Activated CD4-positive, alpha-beta memory T cell treated with anti-CD3 and anti-CD28 coated beads, Interleukin-2, amount 10 ng/mL, durations not matched to agents 7 days and 5 days (primary cell): Measurements from ENCODE around the gene CLRN3. TPM values are rescaled to one million over a fixed set of nuclear protein-coding genes. Genes with fewer than 3 reads are reported as not detected.

Source experiments
- CTCF ChIA-PET: fragments of 350-600 bp; sonication (Branson Sonifier 250); formaldehyde crosslinking; loops from one replicate; lab custom pipeline; 2021; ENCODE audit warnings: antibody characterized with exemption, inconsistent platforms; lab: Charles Lee
- POLR2A ChIA-PET: fragments of 350-600 bp; sonication (Branson Sonifier 250); formaldehyde crosslinking; loops from one replicate; lab custom pipeline; 2021; ENCODE audit warnings: antibody characterized with exemption; lab: Charles Lee
- DNase-seq: peaks from one replicate; pipeline ENCODE4 v3.0.0-alpha.2; 2020
- H3K27ac Mint-ChIP-seq: one replicate; pipeline ENCODE4 v1.8.0; 2021; ENCODE audit warnings: mild to moderate bottlenecking, mixed read lengths
- H3K27me3 Mint-ChIP-seq: one replicate; pipeline ENCODE4 v1.8.0; 2021; ENCODE audit warnings: mixed read lengths
- H3K36me3 Mint-ChIP-seq: one replicate; pipeline ENCODE4 v1.8.0; 2021; ENCODE audit warnings: low read depth, mixed read lengths
- H3K4me1 Mint-ChIP-seq: one replicate; pipeline ENCODE4 v1.8.0; 2021; ENCODE audit warnings: mixed read lengths
- H3K4me3 Mint-ChIP-seq: one replicate; pipeline ENCODE4 v1.8.0; 2021; ENCODE audit warnings: mild to moderate bottlenecking, mixed read lengths
- H3K9me3 Mint-ChIP-seq: one replicate; pipeline ENCODE4 v1.8.0; 2021; ENCODE audit warnings: mixed read lengths
- total RNA-seq, 2 experiments: library from RNA; stranded (reverse); gene quantifications; one replicate each; pipeline ENCODE4 v1.2.3, GENCODE V29; 2021

The CLRN3 gene, protein sequence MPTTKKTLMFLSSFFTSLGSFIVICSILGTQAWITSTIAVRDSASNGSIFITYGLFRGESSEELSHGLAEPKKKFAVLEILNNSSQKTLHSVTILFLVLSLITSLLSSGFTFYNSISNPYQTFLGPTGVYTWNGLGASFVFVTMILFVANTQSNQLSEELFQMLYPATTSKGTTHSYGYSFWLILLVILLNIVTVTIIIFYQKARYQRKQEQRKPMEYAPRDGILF
- not detected for total RNA-seq

DNA sequence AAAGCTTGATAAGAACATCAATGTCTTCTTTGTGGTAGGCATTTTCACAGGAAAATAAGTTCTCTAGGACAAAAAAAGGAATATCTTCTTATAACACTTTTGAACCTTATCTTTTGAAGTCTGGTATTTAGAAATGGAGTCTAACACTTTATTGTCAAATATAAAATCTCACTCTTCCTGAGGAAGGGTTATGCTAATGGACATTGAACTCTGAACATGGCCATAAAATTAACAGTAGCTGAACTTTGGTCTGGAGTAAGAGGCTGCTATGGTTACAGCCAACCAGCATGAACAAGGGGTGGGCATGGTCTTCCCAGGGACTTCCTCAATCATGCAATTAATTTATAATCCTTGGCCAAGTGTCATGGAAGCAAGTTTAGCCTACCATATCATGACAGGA is at the start of gene CLRN3:
TSS of gene CLRN3 (minus strand) at position 199 of the 400 bp plus-strand sequence. CDS start at position 42, 157 bp downstream.
- CTCF ChIA-PET, result interaction anchor here (1.6 to 2.0 kb wide), 3 partner anchors 14 to 176 kb away, joined by 4 to 7 read pairs (median 6); partner anchors contain the start of gene PTPRE
- no peak within 1 kb of the TSS for H3K27ac Mint-ChIP-seq
- peaks cover 2% of the 10 kb centered on the region for H3K9me3 Mint-ChIP-seq
- peaks cover 17% of the 10 kb centered on the region for H3K4me1 Mint-ChIP-seq
- POLR2A ChIA-PET, result no interaction called here
- H3K27me3 Mint-ChIP-seq, result peaks cover 32% of the 10 kb centered on the region
- no peak within 1 kb of the TSS for H3K4me3 Mint-ChIP-seq
- no peak for DNase-seq
- no peaks in the 10 kb centered on the region for H3K36me3 Mint-ChIP-seq

DNA sequence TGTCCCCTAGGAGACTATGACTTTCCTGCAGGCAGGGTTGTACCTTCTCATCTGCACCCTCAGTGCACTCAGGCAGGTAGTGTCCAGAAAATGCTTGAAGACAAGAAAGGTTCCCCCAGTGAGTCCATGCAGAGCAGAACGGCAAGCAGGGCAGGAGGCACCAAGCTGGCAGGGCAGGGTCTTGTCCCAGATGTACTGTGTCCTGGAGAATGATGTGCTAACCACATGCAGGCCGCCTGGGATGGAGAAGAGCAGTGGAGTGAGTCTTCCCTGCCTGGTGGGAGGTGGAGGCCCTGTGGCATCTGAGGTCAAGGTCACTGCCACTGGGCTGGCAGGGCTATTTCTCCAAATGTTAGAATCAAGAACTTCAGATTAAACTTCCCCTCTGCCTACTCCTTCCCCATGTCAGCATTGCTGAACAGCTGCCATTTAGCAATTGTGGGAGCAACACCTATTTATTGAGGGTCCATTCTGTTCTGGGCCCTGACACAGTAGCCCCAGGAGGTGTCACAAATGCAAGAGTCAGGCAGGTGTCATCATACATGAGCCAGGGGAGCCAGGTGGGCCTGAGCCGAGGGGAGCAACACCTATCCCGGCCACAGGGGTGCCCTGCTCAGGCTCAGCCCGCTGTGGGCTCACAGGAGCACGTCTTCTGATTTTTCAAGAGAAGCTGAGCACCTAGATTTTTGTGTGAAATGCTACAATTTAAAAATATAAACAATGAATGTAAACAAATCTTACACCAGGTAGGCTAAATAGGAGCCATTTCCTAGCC is 48.3 kb upstream of the CLRN3 start:
- POLR2A ChIA-PET, result no interaction called here
- H3K27me3 Mint-ChIP-seq, result peaks cover 19% of the 10 kb centered on the region
- no peak overlapping the region for H3K4me3 Mint-ChIP-seq
- no peaks in the 10 kb centered on the region for H3K36me3 Mint-ChIP-seq
- H3K4me1 Mint-ChIP-seq, result peaks cover 10% of the 10 kb centered on the region
- CTCF ChIA-PET, result interaction anchor here (1.4 kb wide), 1 partner anchor 34 kb away, joined by 4 read pairs; the partner anchor contains the start of gene PTPRE
- no peak overlapping the region for H3K27ac Mint-ChIP-seq
- no peaks in the 10 kb centered on the region for H3K9me3 Mint-ChIP-seq
- DNase-seq, result no peak

DNA sequence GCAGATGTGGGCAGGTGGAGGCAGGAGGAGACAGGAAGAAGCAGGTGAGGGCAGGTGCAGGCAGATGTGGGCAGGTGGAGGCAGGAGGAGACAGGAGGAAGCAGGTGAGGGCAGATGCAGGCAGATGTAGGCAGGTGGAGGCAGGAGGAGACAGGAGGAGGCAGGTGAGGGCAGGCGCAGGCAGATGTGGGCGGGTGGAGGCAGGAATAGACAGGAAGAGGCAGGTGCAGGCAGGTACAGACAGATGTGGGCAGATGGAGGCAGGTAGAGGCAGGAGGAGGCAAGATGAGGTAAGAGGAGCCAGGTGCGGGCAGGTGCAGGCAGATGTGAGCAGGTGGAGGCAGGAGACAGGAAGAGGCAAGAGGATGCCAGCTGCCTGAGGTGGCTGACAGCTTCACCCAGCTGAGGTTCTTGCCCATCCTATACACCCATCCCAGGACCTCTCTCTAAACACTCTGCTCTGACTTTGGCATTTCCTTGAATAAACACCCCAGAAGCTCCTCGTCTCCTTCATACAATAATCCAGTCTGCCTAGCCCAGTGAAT is 47.1 kb upstream of the CLRN3 start:
- H3K4me3 Mint-ChIP-seq, result no peak overlapping the region
- ChIA-PET POLR2A (no interaction called here), CTCF (no interaction called here)
- H3K27ac Mint-ChIP-seq, result no peak overlapping the region
- no peaks in the 10 kb centered on the region for H3K36me3 Mint-ChIP-seq
- no peaks in the 10 kb centered on the region for H3K4me1 Mint-ChIP-seq
- H3K9me3 Mint-ChIP-seq, result no peaks in the 10 kb centered on the region
- H3K27me3 Mint-ChIP-seq, result peaks cover 19% of the 10 kb centered on the region
- no peak for DNase-seq

DNA sequence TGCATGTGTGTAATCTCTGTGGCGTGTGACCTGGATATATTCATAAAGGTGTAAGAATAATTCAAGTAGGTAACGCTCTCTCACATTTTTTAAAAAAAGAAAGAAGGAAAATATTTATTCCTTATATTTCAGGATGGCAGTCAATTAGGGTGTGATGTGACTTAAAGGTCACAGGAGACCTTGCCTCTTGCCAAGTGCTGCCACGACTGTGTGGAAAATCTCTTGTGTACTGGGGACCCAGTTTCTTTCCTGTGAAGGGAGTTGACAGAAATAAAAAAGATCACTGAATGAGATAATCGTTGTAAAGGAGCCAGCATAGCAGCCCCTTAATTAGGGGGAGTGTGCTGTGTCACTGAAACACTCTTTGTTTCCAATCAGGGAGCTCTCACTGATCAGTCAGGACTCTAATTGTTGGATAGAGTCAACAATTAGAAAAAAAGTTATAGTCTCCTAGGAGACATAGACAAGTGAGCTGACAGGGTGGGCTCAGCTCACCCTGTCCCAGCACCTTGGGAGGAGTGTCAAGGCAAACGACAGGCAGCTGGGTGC is 45.2 kb upstream of the CLRN3 start:
- peaks cover 18% of the 10 kb centered on the region for H3K27me3 Mint-ChIP-seq
- DNase-seq, result no peak
- H3K4me3 Mint-ChIP-seq, result no peak overlapping the region
- POLR2A ChIA-PET, result no interaction called here
- CTCF ChIA-PET, result interaction anchor here (1.4 to 1.7 kb wide), 2 partner anchors 31 to 73 kb away, joined by 3 to 5 read pairs; partner anchors contain the start of gene PTPRE
- no peak overlapping the region for H3K27ac Mint-ChIP-seq
- H3K36me3 Mint-ChIP-seq, result no peaks in the 10 kb centered on the region
- H3K4me1 Mint-ChIP-seq, result no peaks in the 10 kb centered on the region
- H3K9me3 Mint-ChIP-seq, result no peaks in the 10 kb centered on the region

DNA sequence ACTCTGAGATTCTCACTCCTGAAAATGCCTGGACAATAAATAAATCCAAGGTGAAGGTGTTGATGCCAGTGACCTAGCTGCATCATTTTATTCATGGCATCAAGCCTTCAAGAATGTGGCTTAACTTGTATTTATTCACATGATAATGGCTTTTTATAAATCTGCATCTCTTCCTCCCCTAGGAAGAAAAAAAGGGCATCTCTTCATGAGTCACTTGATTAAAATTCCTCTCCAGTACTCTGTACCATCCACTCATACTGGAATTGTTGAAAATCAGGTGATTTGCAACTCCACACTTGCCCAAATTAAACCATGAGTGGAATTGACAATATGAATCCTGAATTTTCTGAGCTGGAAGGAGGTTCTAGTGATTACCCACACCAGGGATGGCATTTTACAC is 44.3 kb upstream of the CLRN3 start:
- Mint-ChIP-seq H3K27ac (no peak overlapping the region), H3K4me3 (no peak overlapping the region), H3K9me3 (no peaks in the 10 kb centered on the region), H3K27me3 (peaks cover 12% of the 10 kb centered on the region), H3K4me1 (no peaks in the 10 kb centered on the region), H3K36me3 (no peaks in the 10 kb centered on the region)
- DNase-seq, result no peak
- CTCF ChIA-PET, result interaction anchor here (1.7 kb wide), 1 partner anchor 74 kb away, joined by 5 read pairs; no protein-coding TSS in a partner anchor
- POLR2A ChIA-PET, result no interaction called here

DNA sequence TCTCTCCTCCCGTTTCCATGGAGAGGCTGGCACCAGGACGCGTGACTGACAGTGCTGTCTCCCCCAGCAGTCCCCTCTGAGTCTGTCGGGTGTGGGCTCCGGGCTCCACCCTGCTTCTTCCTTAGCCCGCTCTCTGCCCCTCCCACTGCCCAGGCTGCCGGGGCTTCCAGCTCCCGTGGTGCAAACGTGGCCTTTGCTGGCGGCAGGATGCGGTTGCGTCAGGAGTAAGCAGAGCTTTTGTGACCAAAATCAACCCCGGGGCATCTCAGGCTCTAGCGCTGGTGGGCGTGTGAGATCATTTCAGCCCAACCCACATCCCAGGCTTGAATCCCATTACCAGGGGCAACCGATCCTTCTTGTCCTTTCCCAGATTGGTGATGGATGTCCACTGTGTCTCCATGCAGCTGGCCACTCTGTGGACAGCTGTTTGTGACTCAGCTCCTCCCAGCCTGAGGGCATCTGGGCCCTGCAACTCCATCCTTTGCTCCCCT is 42.4 kb upstream of the CLRN3 start:
- Mint-ChIP-seq H3K27me3 (peaks cover 8% of the 10 kb centered on the region), H3K27ac (no peak overlapping the region), H3K9me3 (no peaks in the 10 kb centered on the region), H3K36me3 (no peaks in the 10 kb centered on the region), H3K4me3 (no peak overlapping the region), H3K4me1 (no peaks in the 10 kb centered on the region)
- POLR2A ChIA-PET, result no interaction called here
- DNase-seq, result no peak
- CTCF ChIA-PET, result interaction anchor here (1.4 kb wide), 1 partner anchor 74 kb away, joined by 3 read pairs; no protein-coding TSS in a partner anchor

DNA sequence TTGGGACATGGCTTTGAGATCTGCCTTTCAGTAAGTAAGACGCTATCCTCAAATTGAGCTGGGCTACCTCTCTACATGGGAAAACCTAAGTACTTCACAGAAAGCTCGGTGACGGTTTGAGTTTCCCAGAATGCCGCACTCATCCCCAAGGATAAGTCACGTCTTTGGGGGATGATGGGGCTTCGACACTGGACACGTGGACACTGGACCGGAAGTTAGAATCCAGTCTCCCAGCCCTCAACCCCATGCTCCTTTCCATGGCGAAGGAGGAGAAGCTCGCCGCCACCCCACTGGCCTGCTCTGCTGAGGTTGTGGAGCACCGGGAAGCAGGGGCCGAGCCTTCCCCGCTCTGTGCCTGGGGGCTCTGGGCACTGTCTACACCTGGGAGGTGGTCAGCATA is 41.6 kb upstream of the CLRN3 start:
- no peaks in the 10 kb centered on the region for H3K9me3 Mint-ChIP-seq
- no peak overlapping the region for H3K27ac Mint-ChIP-seq
- no peaks in the 10 kb centered on the region for H3K36me3 Mint-ChIP-seq
- peaks cover 4% of the 10 kb centered on the region for H3K27me3 Mint-ChIP-seq
- ChIA-PET CTCF (no interaction called here), POLR2A (no interaction called here)
- no peak for DNase-seq
- H3K4me3 Mint-ChIP-seq, result no peak overlapping the region
- no peaks in the 10 kb centered on the region for H3K4me1 Mint-ChIP-seq

DNA sequence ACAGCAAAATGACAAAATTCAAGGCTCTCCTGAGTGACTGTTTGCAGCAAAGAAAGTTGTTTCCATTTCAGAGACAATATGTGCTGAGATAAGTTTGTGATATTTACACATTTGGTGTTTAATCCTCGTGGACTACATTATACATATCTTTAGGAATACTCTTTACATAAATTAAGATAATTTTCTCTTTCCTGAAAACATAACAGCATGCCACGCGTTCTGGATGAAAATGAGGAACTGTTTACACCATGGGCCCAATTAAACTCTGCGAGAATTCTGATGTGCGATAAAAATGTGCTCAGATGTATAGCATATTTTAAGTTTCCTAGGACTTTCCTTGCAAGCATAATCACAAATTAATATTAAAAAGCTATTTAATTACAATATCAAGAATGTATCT is 40.5 kb upstream of the CLRN3 start:
- Mint-ChIP-seq H3K27me3 (peaks cover 3% of the 10 kb centered on the region), H3K27ac (no peak overlapping the region), H3K4me1 (no peaks in the 10 kb centered on the region), H3K9me3 (no peaks in the 10 kb centered on the region), H3K4me3 (no peak overlapping the region), H3K36me3 (no peaks in the 10 kb centered on the region)
- CTCF ChIA-PET, result no interaction called here
- POLR2A ChIA-PET, result no interaction called here
- no peak for DNase-seq

DNA sequence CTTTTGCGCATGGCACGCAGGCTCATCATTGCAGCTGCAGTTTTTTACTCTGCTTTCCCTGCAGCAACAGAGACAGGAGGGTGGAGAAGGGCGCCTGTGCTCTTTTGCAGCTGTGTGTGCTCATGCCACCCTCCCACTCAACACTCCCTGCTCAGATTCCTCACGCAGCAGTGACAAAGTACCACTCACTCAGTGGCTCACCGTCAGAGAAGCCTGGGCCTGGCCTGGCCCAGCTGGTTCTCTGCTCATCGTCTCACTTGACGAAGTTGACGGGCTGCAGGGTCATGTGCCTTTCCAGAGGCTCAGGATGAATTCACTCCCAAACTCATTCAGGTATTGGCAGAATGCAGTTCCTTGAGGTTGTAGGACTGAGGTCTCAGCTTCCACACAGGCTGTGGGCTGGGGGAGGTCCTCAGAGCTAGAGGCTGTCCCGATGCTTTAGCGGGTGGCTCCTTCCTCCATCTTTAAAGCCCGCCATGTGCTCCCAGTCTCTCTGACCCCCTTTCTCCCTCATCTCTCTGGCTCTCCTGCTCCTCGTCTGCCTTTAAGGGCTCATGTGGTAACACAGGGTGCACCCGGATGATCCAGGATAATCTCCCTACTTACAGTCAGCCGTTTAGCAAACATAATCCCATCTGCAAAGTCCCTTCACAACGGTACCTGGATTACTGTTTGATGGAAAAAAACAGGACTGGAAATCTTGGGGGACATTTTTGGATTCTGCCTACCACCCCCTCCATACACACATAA is 40.0 kb upstream of the CLRN3 start:
- no peak overlapping the region for H3K27ac Mint-ChIP-seq
- no peaks in the 10 kb centered on the region for H3K27me3 Mint-ChIP-seq
- ChIA-PET POLR2A (no interaction called here), CTCF (no interaction called here)
- H3K9me3 Mint-ChIP-seq, result no peaks in the 10 kb centered on the region
- H3K4me3 Mint-ChIP-seq, result no peak overlapping the region
- DNase-seq, result no peak
- H3K36me3 Mint-ChIP-seq, result no peaks in the 10 kb centered on the region
- H3K4me1 Mint-ChIP-seq, result no peaks in the 10 kb centered on the region

DNA sequence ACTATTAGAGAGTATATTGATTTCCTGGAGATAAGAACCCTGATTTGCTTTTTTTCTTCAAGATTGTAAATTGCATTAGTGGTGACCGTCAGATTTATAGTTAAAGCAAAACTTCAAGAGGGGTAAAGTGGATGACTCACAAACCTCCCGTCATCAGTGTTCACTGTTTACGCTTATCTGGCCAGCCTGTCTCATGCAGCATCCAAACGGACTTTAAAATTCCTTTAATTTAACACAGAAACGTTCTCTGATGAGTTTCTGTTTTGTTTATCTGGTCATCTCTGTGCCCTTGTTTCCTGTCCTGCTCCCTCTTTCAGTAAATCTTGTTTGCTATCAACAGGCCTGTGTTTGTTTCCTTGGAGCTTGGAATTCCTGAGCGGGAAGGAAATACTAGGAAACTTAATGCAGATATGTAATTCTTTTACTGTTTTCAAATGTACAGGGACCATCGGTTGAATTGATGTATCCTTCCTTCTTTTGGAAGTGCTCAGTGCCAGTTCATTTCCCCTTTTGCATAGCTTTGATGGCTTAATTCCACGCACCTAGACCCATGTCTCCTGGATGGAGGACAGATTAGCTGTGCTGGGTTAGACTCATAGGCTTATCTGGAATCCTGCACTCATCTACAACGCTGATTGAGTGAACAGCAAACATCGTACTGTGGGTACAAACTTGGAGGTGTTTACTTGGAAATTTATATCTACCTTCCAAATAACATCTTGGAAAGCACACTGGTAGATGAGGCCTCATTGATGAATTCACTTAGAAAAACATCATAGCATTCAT is 35.5 kb upstream of the CLRN3 start:
- no peak for DNase-seq
- H3K4me3 Mint-ChIP-seq, result no peak overlapping the region
- no peaks in the 10 kb centered on the region for H3K9me3 Mint-ChIP-seq
- H3K27me3 Mint-ChIP-seq, result peaks cover 2% of the 10 kb centered on the region
- CTCF ChIA-PET, result interaction anchor here (2.1 kb wide), 1 partner anchor 83 kb away, joined by 10 read pairs; no protein-coding TSS in a partner anchor
- POLR2A ChIA-PET, result no interaction called here
- no peaks in the 10 kb centered on the region for H3K36me3 Mint-ChIP-seq
- H3K4me1 Mint-ChIP-seq, result peaks cover 6% of the 10 kb centered on the region
- no peak overlapping the region for H3K27ac Mint-ChIP-seq

DNA sequence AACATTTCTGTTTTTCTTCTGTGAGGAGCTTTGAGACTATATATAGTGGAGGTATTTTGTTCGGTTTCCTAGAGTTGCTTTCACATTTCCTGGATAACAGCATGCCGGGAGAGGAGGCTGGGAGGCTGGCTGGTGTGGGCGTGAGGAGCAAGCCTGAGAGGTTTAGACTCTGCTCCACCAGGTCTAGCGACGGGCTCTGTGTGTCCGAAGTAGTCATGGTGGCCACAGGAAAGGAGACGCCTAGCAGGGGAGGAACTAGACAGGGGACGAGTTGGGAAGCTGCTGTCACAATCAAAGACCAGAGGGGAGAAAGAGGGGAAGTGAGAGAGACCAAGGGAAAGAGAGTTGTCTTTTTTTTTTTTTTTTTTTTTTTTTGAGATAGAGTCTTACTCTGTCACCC is 33.7 kb upstream of the CLRN3 start:
- H3K4me1 Mint-ChIP-seq, result peaks cover 6% of the 10 kb centered on the region
- no peak overlapping the region for H3K4me3 Mint-ChIP-seq
- H3K36me3 Mint-ChIP-seq, result no peaks in the 10 kb centered on the region
- ChIA-PET CTCF (no interaction called here), POLR2A (no interaction called here)
- H3K27me3 Mint-ChIP-seq, result peaks cover 2% of the 10 kb centered on the region
- H3K9me3 Mint-ChIP-seq, result no peaks in the 10 kb centered on the region
- no peak overlapping the region for H3K27ac Mint-ChIP-seq
- DNase-seq, result no peak
